ENCODE results near the gene RSRC2.

Gene RSRC2

DNA sequence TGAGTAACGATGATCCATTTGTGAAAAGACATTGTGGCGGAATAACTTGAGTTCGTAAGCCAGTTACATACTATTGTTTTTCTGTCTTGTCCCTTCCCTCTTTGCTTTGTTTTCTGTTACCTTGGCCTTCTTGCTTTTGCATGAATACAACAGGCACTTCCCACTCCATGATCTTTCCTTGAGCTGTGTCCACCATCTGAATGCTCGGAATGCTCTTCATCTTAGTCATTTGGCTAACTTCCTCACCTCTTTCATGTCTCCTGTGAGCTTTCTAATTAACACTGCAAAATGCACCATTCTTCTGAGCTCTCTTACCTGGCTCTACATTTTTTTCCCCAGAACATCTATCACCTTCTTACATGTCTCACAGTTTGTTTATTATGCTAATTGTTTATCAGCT lies 10.3 kb upstream of the RSRC2 start:
- DNase-seq (ENCODE audit: insufficient read length) (no peak), FAIRE-seq (no peak)
- TF ChIP-seq POLR2AphosphoS5 (IDR thresholded peaks at IDR 0.05; ENCODE audit: low read depth, low read length) (no peak), POLR2A (IDR thresholded peaks at IDR 0.05; ENCODE audit: low read depth, low read length) (no peak), TAF1 (IDR thresholded peaks at IDR 0.05; ENCODE audit: borderline replicate concordance, low read depth, low read length) (no peak)

DNA sequence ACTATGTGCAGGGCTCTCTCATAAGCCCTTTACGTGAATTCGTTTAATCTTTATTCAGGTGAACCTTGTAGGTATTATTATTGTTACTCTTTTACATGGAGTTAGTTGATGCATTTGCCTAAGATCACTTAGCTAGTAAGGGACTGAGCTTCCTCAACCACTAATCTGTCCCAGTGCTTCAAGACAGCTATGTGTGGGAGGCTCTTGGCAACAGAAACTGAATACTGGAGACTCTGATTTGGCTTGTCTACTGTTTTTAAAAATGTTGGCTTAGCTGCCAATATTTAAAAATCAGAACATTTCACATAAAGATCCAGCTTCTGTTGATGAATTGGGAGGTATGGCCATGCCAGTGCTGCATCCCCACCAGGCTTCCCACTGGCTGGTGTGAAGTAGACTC lies 7.1 kb upstream of the RSRC2 start:
- no peak for TF ChIP-seq POLR2AphosphoS5 (IDR thresholded peaks at IDR 0.05; ENCODE audit: low read depth, low read length)
- no peak for TF ChIP-seq POLR2A (IDR thresholded peaks at IDR 0.05; ENCODE audit: low read depth, low read length)
- TF ChIP-seq TAF1 (IDR thresholded peaks at IDR 0.05; ENCODE audit: borderline replicate concordance, low read depth, low read length): no peak
- FAIRE-seq: no peak
- no peak for DNase-seq (ENCODE audit: insufficient read length)

DNA sequence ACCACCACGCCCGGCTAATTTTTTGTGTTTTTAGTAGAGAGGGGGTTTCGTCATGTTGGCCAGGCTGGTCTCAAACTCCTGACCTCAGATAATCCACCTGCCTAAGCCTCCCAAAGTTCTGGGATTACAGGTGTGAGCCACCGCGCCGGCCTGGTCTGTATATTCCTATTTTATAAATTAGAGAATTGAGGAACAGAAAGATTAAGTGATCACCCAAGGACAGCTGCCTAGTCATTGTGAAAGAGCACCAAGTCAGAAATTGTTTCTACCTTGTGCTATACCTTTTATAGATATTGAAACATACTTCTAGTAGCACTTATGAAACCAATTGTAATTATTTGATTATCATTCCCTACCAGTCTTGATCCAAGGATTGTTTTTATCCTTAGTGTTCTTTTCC lies 2.3 kb upstream of the RSRC2 start:
- FAIRE-seq (no peak), DNase-seq (ENCODE audit: insufficient read length) (no peak)
- TF ChIP-seq POLR2A (IDR thresholded peaks at IDR 0.05; ENCODE audit: low read depth, low read length): no peak
- no peak for TF ChIP-seq POLR2AphosphoS5 (IDR thresholded peaks at IDR 0.05; ENCODE audit: low read depth, low read length)
- no peak for TF ChIP-seq TAF1 (IDR thresholded peaks at IDR 0.05; ENCODE audit: borderline replicate concordance, low read depth, low read length)

DNA sequence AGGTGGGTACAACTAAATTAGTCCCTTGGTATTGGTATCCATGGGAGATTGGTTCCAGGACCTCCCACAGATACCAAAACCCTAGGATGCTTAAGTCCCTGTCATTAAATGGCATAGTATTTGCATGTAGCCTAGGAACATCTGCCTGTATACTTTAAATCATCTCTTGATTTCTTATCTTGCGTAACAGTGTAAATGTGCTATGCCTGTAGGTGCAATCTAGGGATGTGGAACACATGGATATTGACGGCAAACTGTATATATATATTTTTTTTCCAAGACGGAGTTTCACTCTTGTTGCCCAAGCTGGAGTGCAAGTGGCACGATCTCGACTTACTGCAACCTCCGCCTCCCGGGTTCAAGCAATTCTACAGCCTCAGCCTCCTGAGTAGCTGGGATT lies 1.8 kb upstream of the RSRC2 start:
- no peak for TF ChIP-seq POLR2A (IDR thresholded peaks at IDR 0.05; ENCODE audit: low read depth, low read length)
- no peak for TF ChIP-seq TAF1 (IDR thresholded peaks at IDR 0.05; ENCODE audit: borderline replicate concordance, low read depth, low read length)
- TF ChIP-seq POLR2AphosphoS5 (IDR thresholded peaks at IDR 0.05; ENCODE audit: low read depth, low read length): no peak
- DNase-seq (ENCODE audit: insufficient read length) (no peak), FAIRE-seq (no peak)

GRCh38 chr12:122527478-122527944 lies 775 bp upstream of the RSRC2 start:
- no peak for DNase-seq (ENCODE audit: insufficient read length)
- TF ChIP-seq POLR2AphosphoS5 (IDR thresholded peaks at IDR 0.05; ENCODE audit: low read depth, low read length): no peak
- TF ChIP-seq POLR2A (IDR thresholded peaks at IDR 0.05; ENCODE audit: low read depth, low read length): no peak
- no peak for TF ChIP-seq TAF1 (IDR thresholded peaks at IDR 0.05; ENCODE audit: borderline replicate concordance, low read depth, low read length)
- peak; percentile 14 for FAIRE-seq

DNA sequence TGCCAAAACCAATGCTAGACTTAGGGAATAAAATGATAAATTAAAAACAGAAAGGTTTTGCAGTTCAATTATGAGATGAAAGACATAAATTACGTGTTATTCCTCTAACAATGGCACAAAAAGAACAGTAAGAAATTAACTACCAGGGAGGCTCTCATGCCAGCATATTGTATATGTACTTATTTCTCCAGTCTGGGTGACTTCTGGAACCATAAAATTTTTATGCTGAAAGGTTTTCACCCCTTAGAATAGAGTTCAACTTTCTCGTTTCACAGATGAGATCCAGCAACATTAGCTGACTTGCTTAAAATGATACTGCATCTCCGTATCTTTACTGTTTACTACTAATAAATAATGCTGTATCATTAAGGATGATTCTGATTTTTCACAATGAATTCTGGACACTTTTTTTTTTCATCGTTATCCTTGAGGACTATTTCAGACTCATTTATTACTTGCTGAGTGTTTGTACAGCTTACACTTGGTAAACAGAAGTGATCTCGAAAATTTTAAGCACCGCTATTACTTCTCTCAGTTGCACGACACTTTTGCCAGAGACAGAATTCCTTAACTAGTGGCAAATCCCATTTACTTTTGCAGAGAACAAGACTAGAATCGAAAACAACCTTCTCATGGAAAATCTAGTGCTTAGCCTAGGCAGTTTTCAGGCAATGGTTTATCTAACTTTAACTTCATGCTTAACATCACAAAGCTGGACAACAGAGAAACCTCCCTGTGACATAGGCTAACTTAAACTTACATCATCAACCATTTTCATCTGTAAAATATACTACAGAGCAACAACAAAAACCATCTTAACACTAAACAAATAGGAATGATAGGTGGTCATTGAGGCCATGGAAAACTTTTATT lies 2.7 kb downstream of the RSRC2 start:
- DNase-seq (ENCODE audit: insufficient read length) (no peak), FAIRE-seq (no peak)
- TF ChIP-seq TAF1 (IDR thresholded peaks at IDR 0.05; ENCODE audit: borderline replicate concordance, low read depth, low read length): no peak
- peak; percentile 29; the same call in 1 of the 2 replicates for TF ChIP-seq POLR2A (IDR thresholded peaks at IDR 0.05; ENCODE audit: low read depth, low read length)
- no peak for TF ChIP-seq POLR2AphosphoS5 (IDR thresholded peaks at IDR 0.05; ENCODE audit: low read depth, low read length)

- no peak for DNase-seq (ENCODE audit: insufficient read length)
- FAIRE-seq: no peak
- TF ChIP-seq TAF1 (IDR thresholded peaks at IDR 0.05; ENCODE audit: borderline replicate concordance, low read depth, low read length) (no peak), POLR2AphosphoS5 (IDR thresholded peaks at IDR 0.05; ENCODE audit: low read depth, low read length) (0 out of 2 replicates have a peak, but pooled peaks have one; percentile 28), POLR2A (IDR thresholded peaks at IDR 0.05; ENCODE audit: low read depth, low read length) (no peak)
Observed at GRCh38 chr12:122523280-122523679, 3.5 kb downstream of the RSRC2 start.

DNA sequence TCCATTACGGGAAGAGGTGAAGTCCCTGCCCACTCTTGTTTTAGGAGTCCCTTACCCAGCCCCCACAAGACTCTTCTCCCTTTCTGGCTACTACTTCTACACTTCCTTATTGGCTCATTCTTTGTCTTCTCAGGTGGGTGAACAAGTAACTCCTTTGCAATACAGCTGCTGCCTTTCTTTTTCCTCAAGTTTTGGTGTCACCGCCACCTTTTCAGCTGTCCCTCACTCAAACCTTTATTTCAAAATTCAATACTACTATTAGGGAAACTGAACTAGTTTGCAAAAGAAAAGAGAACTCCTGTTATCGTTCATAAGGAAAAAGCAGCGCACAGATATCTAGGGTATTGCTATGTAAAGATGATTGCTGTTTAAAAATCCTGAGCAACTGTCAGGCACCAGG lies 6.1 kb downstream of the RSRC2 start:
- no peak for DNase-seq (ENCODE audit: insufficient read length)
- FAIRE-seq: no peak
- TF ChIP-seq TAF1 (IDR thresholded peaks at IDR 0.05; ENCODE audit: borderline replicate concordance, low read depth, low read length) (no peak), POLR2A (IDR thresholded peaks at IDR 0.05; ENCODE audit: low read depth, low read length) (no peak), POLR2AphosphoS5 (IDR thresholded peaks at IDR 0.05; ENCODE audit: low read depth, low read length) (no peak)

DNA sequence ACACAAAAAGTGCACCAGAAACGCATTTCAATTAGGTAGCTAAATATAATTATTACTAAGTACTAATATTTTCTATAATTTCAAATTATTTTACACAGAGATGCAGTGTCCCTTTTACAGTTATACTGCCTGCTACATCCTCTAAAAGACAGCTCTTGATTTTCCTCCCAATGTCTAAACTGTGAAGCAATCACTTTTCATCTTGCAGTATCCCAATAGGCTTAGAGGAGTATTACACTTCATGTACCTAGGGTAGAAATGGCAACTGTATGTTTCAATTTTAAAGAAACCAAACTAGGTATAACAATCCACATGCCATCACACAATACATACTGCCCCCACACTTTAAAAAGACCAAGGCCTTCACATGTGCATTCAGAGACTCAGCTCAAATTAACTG lies 7.3 kb downstream of the RSRC2 start:
- DNase-seq (ENCODE audit: insufficient read length): no peak
- TF ChIP-seq POLR2A (IDR thresholded peaks at IDR 0.05; ENCODE audit: low read depth, low read length): no peak
- TF ChIP-seq TAF1 (IDR thresholded peaks at IDR 0.05; ENCODE audit: borderline replicate concordance, low read depth, low read length): no peak
- 0 out of 2 replicates have a peak, but pooled peaks have one; percentile 27 for TF ChIP-seq POLR2AphosphoS5 (IDR thresholded peaks at IDR 0.05; ENCODE audit: low read depth, low read length)
- no peak for FAIRE-seq

- DNase-seq (ENCODE audit: insufficient read length) (no peak), FAIRE-seq (no peak)
- TF ChIP-seq POLR2AphosphoS5 (IDR thresholded peaks at IDR 0.05; ENCODE audit: low read depth, low read length) (no peak), POLR2A (IDR thresholded peaks at IDR 0.05; ENCODE audit: low read depth, low read length) (no peak), TAF1 (IDR thresholded peaks at IDR 0.05; ENCODE audit: borderline replicate concordance, low read depth, low read length) (no peak)
Observed at GRCh38 chr12:122518908-122519307, 7.8 kb downstream of the RSRC2 start.

DNA sequence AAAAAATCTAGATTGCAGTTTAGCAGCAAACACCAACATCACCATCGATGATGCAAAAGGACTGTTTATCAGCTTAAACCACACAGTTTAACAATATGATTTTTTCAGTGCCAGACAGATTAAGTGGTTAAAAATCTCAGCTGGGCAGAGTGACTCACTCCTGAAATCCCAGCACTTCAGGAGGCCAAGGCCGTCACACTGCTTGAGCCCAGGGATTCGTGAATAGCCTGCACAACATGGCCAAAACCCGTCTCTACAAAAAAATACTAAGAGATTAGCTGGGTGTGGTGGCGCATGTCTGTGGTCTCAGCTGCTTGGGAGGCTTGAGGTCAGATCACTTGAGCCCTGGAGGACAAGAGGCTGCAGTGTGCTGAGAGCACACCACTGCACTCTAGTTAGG lies 8.9 kb downstream of the RSRC2 start:
- no peak for DNase-seq (ENCODE audit: insufficient read length)
- no peak for TF ChIP-seq POLR2A (IDR thresholded peaks at IDR 0.05; ENCODE audit: low read depth, low read length)
- no peak for TF ChIP-seq TAF1 (IDR thresholded peaks at IDR 0.05; ENCODE audit: borderline replicate concordance, low read depth, low read length)
- TF ChIP-seq POLR2AphosphoS5 (IDR thresholded peaks at IDR 0.05; ENCODE audit: low read depth, low read length): no peak
- FAIRE-seq: no peak

Measured in GM12892 (cell line).